ENCODE results near the gene CHST8. TPM values are rescaled to one million over a fixed set of nuclear protein-coding genes. Genes with fewer than 3 reads are reported as not detected.

CHST8 gene
- total RNA-seq, 1 experiment from 2014 or later, result 25.7 TPM

- no peak overlapping the region for H3K4me3 ChIP-seq
- H3K27me3 ChIP-seq, result no peaks in the 10 kb centered on the region
- no peaks in the 10 kb centered on the region for H3K36me3 ChIP-seq
- H3K4me1 ChIP-seq, result no peaks in the 10 kb centered on the region
- DNase-seq, result no peak
- H3K9me3 ChIP-seq (replicated peaks), result no peaks in the 10 kb centered on the region
- H3K27ac ChIP-seq, result no peak overlapping the region
These were observed 46.1 kb downstream of the CHST8 start for GRCh38 chr19:33667881-33668280.

GRCh38 chr19:33668968-33669367 is 47.2 kb downstream of the CHST8 start:
- Histone ChIP-seq H3K27me3 (no peaks in the 10 kb centered on the region), H3K27ac (no peak overlapping the region), H3K4me1 (no peaks in the 10 kb centered on the region), H3K9me3 (replicated peaks) (no peaks in the 10 kb centered on the region), H3K4me3 (no peak overlapping the region), H3K36me3 (no peaks in the 10 kb centered on the region)
- DNase-seq, result no peak

GRCh38 chr19:33669376-33669775 is 47.6 kb downstream of the CHST8 start:
- H3K4me1 ChIP-seq, result no peaks in the 10 kb centered on the region
- H3K36me3 ChIP-seq, result no peaks in the 10 kb centered on the region
- H3K9me3 ChIP-seq (replicated peaks), result no peaks in the 10 kb centered on the region
- no peak overlapping the region for H3K27ac ChIP-seq
- no peaks in the 10 kb centered on the region for H3K27me3 ChIP-seq
- no peak overlapping the region for H3K4me3 ChIP-seq
- DNase-seq, result no peak

GRCh38 chr19:33670398-33670797 is 48.6 kb downstream of the CHST8 start:
- Histone ChIP-seq H3K4me3 (no peak overlapping the region), H3K4me1 (no peaks in the 10 kb centered on the region), H3K27me3 (no peaks in the 10 kb centered on the region), H3K27ac (no peak overlapping the region), H3K9me3 (replicated peaks) (no peaks in the 10 kb centered on the region), H3K36me3 (no peaks in the 10 kb centered on the region)
- no peak for DNase-seq

- Histone ChIP-seq H3K4me1 (no peaks in the 10 kb centered on the region), H3K4me3 (no peak overlapping the region), H3K9me3 (replicated peaks) (no peaks in the 10 kb centered on the region), H3K36me3 (no peaks in the 10 kb centered on the region), H3K27ac (no peak overlapping the region), H3K27me3 (no peaks in the 10 kb centered on the region)
- no peak for DNase-seq
These were observed 49.5 kb downstream of the CHST8 start for GRCh38 chr19:33671211-33671610.

DNA sequence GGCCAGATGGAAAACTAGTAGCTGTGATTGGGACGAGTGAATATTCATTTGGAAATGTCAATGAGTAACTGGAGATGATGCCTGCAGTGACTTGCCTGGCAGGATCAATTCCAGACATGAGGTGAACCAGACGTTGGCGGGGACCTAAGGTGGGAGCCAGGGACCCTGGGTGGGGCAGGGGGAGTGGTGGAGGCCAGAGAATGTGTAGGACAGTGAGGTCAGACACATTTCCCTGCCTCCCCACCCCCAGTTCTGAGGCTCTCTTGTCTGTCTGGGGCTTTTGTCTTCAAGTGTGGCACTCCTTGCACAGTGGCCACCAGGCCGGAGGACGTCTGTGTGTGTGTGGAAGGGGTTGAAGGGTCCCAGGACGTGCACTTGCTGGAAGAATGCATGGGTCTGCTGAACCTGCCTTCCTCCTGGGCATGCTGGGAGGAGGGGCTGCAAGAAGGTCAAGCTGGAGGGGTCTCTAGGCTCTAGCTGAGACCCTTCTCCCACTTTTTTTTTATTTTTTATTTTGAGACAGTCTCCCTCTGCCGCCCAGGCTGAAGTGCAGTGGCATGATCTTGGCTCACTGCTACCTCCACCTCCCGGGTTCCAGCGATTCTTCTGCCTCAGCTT is 51.6 kb downstream of the CHST8 start:
- H3K27ac ChIP-seq, result no peak overlapping the region
- H3K4me1 ChIP-seq, result no peaks in the 10 kb centered on the region
- no peaks in the 10 kb centered on the region for H3K36me3 ChIP-seq
- H3K4me3 ChIP-seq, result no peak overlapping the region
- no peaks in the 10 kb centered on the region for H3K27me3 ChIP-seq
- H3K9me3 ChIP-seq (replicated peaks), result no peaks in the 10 kb centered on the region
- no peak for DNase-seq

- no peak overlapping the region for H3K27ac ChIP-seq
- no peak for DNase-seq
These were observed 52.4 kb downstream of the CHST8 start for GRCh38 chr19:33673996-33674625.

GRCh38 chr19:33674626-33675367 is 53.0 kb downstream of the CHST8 start:
- H3K27me3 ChIP-seq, result no peaks in the 10 kb centered on the region
- DNase-seq, result no peak
- no peak overlapping the region for H3K4me3 ChIP-seq
- no peaks in the 10 kb centered on the region for H3K36me3 ChIP-seq
- no peaks in the 10 kb centered on the region for H3K9me3 ChIP-seq (replicated peaks)
- H3K4me1 ChIP-seq, result no peaks in the 10 kb centered on the region
- no peak overlapping the region for H3K27ac ChIP-seq

More at GRCh38 chr19:33673996-33674625, 52.4 kb downstream of the CHST8 start:
- H3K4me3 ChIP-seq, result no peak overlapping the region
- no peaks in the 10 kb centered on the region for H3K36me3 ChIP-seq
- no peaks in the 10 kb centered on the region for H3K27me3 ChIP-seq
- H3K4me1 ChIP-seq, result no peaks in the 10 kb centered on the region
- no peaks in the 10 kb centered on the region for H3K9me3 ChIP-seq (replicated peaks)

GRCh38 chr19:33675501-33676124 is 53.9 kb downstream of the CHST8 start:
- H3K4me3 ChIP-seq, result no peak overlapping the region
- H3K27me3 ChIP-seq, result no peaks in the 10 kb centered on the region
- no peaks in the 10 kb centered on the region for H3K4me1 ChIP-seq
- H3K36me3 ChIP-seq, result no peaks in the 10 kb centered on the region
- no peak for DNase-seq
- H3K9me3 ChIP-seq (replicated peaks), result no peaks in the 10 kb centered on the region
- H3K27ac ChIP-seq, result no peak overlapping the region

DNA sequence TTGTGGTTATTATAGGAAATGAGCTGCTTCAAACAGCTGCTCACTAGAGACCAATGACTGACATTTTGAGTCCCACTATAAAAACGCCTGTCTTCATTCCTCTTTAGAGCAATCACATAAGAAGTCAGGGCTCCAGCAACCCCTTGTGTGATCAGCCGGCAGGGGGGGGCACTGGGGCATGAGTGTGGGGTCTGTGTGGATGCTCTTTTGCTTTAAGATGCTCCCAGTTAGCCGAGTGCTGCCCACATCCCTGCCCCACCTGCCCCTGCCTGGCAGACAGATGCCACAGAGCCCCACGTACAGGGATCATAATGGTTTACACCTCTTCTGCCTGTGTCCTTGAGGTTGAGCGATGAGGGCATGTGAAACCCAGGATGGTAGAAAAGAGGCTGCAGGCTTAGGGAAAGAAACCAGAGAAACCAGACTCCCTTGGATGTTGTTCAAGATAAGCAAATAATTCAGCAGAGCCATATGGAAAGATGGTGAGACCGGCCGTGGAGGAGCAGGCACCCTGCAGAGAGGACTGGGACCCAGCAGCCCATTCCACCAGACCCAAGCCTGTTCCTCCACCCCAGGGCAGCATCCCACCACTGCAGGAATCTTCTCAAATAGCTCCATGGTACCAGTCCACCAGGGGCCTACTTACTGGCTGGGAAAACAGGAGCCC is 55.4 kb downstream of the CHST8 start:
- H3K4me1 ChIP-seq, result no peaks in the 10 kb centered on the region
- H3K27ac ChIP-seq, result no peak overlapping the region
- DNase-seq, result peak in 1 of 2 experiments; percentile 41
- no peaks in the 10 kb centered on the region for H3K36me3 ChIP-seq
- H3K9me3 ChIP-seq (replicated peaks), result no peaks in the 10 kb centered on the region
- H3K27me3 ChIP-seq, result no peaks in the 10 kb centered on the region
- no peak overlapping the region for H3K4me3 ChIP-seq

- DNase-seq, result peak; percentile 29 to 56
- Histone ChIP-seq H3K36me3 (no peaks in the 10 kb centered on the region), H3K27me3 (no peaks in the 10 kb centered on the region), H3K4me1 (no peaks in the 10 kb centered on the region), H3K4me3 (no peak overlapping the region), H3K9me3 (replicated peaks) (no peaks in the 10 kb centered on the region), H3K27ac (no peak overlapping the region)
These were observed 56.1 kb downstream of the CHST8 start for GRCh38 chr19:33677745-33678426.

GRCh38 chr19:33678796-33679585 is 57.2 kb downstream of the CHST8 start:
- Histone ChIP-seq H3K4me3 (no peak overlapping the region), H3K27me3 (no peaks in the 10 kb centered on the region), H3K27ac (no peak overlapping the region), H3K36me3 (no peaks in the 10 kb centered on the region), H3K9me3 (replicated peaks) (no peaks in the 10 kb centered on the region), H3K4me1 (no peaks in the 10 kb centered on the region)
- no peak for DNase-seq

- no peak for DNase-seq
These were observed 57.9 kb downstream of the CHST8 start for GRCh38 chr19:33679696-33680095.

More at GRCh38 chr19:33679696-33680095, 57.9 kb downstream of the CHST8 start:
- Histone ChIP-seq H3K4me1 (no peaks in the 10 kb centered on the region), H3K27me3 (no peaks in the 10 kb centered on the region), H3K27ac (no peak overlapping the region), H3K4me3 (no peak overlapping the region), H3K9me3 (replicated peaks) (no peaks in the 10 kb centered on the region), H3K36me3 (no peaks in the 10 kb centered on the region)

All from SJCRH30 (cell line).